Measurements from ENCODE around the gene RRAGB.

GRCh38 chrX:55697381-55697780, 20.2 kb upstream of the RRAGB start:
- TF ChIP-seq NFRKB (IDR thresholded peaks at IDR 0.05), result no peak
- TF ChIP-seq BHLHE40 (IDR thresholded peaks at IDR 0.05; ENCODE audit: borderline replicate concordance), result no peak
- TF ChIP-seq SP1 (IDR thresholded peaks at IDR 0.05), result no peak
- TF ChIP-seq PKNOX1 (IDR thresholded peaks at IDR 0.05), result no peak

All from HEK293T (cell line).